Ovary (tissue), 9 donors: ENCODE data around the gene CLDN19. TPM values are rescaled to one million over a fixed set of nuclear protein-coding genes. Genes with fewer than 3 reads are reported as not detected.

Source experiments
- DNase-seq, 5 donors: peaks; one replicate each; pipeline ENCODE4 v3.0.0-alpha.2; 2019 to 2020
- H3K27ac ChIP-seq, 2 donors: fragments of 200-600 bp; one replicate each; pipeline versions ENCODE4 v1.5.1 to v1.8.0; 2019 to 2022
- H3K27me3 ChIP-seq: fragments of 200-600 bp; one replicate; pipeline ENCODE4 v1.8.0; 2022
- H3K36me3 ChIP-seq: fragments of 200-600 bp; sonication (generic); one replicate; pipeline ENCODE4 v1.5.1; 2019
- H3K4me1 ChIP-seq: one replicate; pipeline ENCODE4 v1.8.1; 2013; ENCODE audit warnings: mild to moderate bottlenecking, moderate library complexity; ENCODE audit not compliant: insufficient read depth
- H3K4me3 ChIP-seq: fragments of 200-600 bp; sonication (generic); one replicate; pipeline ENCODE4 v1.5.1; 2017
- H3K9me3 ChIP-seq, 2 donors: fragments of 200-600 bp in 1 of 2; sonication (generic) in 1 of 2; one replicate each; pipeline versions ENCODE4 v1.5.1 to v1.8.1; 2013 to 2019; ENCODE audit warnings: mild to moderate bottlenecking in 1 of 2, moderate library complexity in 1 of 2
- CTCF ChIP-seq, 3 donors: fragments of 450-650 bp in 2 of 3; fragments of 200-600 bp in 1 of 3; IDR thresholded peaks; one replicate each; pipeline versions ENCODE4 v1.5.1 to v1.8.0; 2016 to 2022; ENCODE audit warnings: antibody characterized with exemption in 3 of 3, mild to moderate bottlenecking in 1 of 3
- EP300 ChIP-seq: sonication (generic); formaldehyde crosslinking; IDR thresholded peaks from one replicate; pipeline ENCODE4 v1.6.1; 2017; ENCODE audit warnings: antibody characterized with exemption
- POLR2A ChIP-seq: fragments of 450-650 bp; IDR thresholded peaks from one replicate; pipeline ENCODE4 v1.6.1; 2017; ENCODE audit warnings: antibody characterized with exemption, mild to moderate bottlenecking, moderate library complexity
- WGBS, 3 donors: extraction: QIAGEN DNeasy Blood & Tissue Kit in 1 of 3; methylation state at CpG; one replicate each; pipeline versions ENCODE4 v1.1.5 to v1.1.7; 2013 to 2017; 5-methylcytosine and 5-hydroxymethylcytosine counted together
- intact Hi-C, 4 donors: fragments of 100-400 bp; cut with DNase I; formaldehyde crosslinking; loops; one replicate each; pipeline versions ENCODE4 v1.11.0 to v1.15.1; 2022 to 2023
- polyA plus RNA-seq, 2 donors: library from polyadenylated mRNA; stranded (reverse); fragments of 200-250 nt in 1 of 2; fragments of 350-450 nt in 1 of 2; fragmentation: Illumina TruSeq in 1 of 2; extraction: RNeasy Lipid Tissue Mini Kit (QIAGEN cat#74804) in 1 of 2; gene quantifications; one replicate each; pipeline ENCODE4 v1.2.3, GENCODE V29; 2013 to 2014
- total RNA-seq, 7 donors: library from RNA; depleted of rRNA in 2 of 7; stranded (reverse); fragments of >200 nt in 2 of 7; fragmentation: NEBNext Ultra II Directional in 3 of 7; extraction: Animal tissue kit (Norgen Biotek cat#: 25700) in 3 of 7; gene quantifications; one replicate each; pipeline versions ENCODE4 v1.1.0 to v1.2.4, GENCODE V29; 2016 to 2023
- donor health status: DM: no; HTN: no; CAD: no; lungs with moderate emphysema.
- donor health status: DM: no; HTN: no; CAD: no.
- donor health status: Bipolar disorder and iron deficiency.
- donor health status: DM: yes; HTN: yes; CAD: no.
- donor health status: DM: no; HTN: no; CAD: no.
- donor health status: DM: yes; HTN: yes; CAD: no.

Gene CLDN19
- total and polyA plus RNA-seq, 9 donors, result 0.07 to 0.52 (median 0.24) TPM; not detected in 6

DNA sequence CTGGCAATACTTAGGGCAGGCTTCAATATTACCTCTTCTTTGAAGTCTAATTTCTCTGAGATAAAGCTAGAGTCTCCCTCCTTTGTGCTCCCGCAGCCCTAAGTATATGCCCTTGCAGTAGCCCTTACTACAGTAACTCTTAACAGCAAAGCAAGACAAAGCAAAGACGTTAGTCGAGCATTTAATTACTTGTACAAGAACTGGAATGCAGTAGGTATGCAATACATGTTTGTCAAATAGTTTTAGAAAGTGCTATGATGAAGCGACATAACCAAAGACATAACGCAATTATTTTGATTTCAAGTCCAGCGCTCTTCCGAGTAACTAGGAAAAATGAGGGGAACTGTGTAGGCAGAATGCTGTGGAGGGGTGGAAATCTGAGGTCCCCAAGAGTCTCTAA lies 25.2 kb upstream of the CLDN19 start:
- H3K4me1 ChIP-seq, result peaks cover 8% of the 10 kb centered on the region
- peak overlapping the region in 1 of 2 donors; percentile 80 for H3K27ac ChIP-seq
- no peaks in the 10 kb centered on the region for H3K36me3 ChIP-seq
- H3K4me3 ChIP-seq, result peak overlapping the region; percentile 81
- no peak for TF ChIP-seq POLR2A
- TF ChIP-seq CTCF (IDR thresholded peaks at IDR 0.05), result no peak
- no peak for TF ChIP-seq EP300
- no peaks in the 10 kb centered on the region for H3K27me3 ChIP-seq
- DNase-seq, result no peak
- WGBS, 3 donors, result 3 to 6% (median 3%) methylated on average over 7 of the region's 7 CpGs
- no peaks in the 10 kb centered on the region for H3K9me3 ChIP-seq
- intact Hi-C loops, result loop anchor here in 3 of 4 donors (10.0 kb wide), 3 partner anchors 50 to 160 kb away; partner anchors contain the start of genes YBX1 (in 2 of the 3), ERMAP (in 1 of the 3) and SVBP (in 1 of the 3)

DNA sequence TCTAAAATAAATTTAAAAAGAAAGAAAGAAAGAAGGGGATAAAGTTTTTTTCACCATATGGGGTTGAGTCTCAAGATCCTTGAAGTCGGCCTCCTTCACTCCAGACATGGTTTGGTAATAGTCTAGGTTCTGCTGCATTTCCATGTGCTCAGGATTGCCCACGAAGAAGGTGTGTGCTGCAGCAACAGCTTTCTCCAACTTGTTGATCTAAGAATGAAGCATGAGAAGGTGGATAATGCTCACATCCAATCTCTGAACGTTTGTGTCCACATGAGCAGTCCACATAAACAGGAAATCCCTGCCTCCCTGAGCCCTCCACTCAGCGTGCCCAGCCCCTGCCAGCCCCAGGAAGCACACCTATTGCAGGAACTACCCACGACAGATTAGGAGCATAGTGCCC lies 22.2 kb upstream of the CLDN19 start:
- Histone ChIP-seq H3K9me3 (no peaks in the 10 kb centered on the region), H3K27ac (no peak overlapping the region), H3K36me3 (no peaks in the 10 kb centered on the region), H3K4me1 (peaks cover 5% of the 10 kb centered on the region), H3K27me3 (no peaks in the 10 kb centered on the region), H3K4me3 (no peak overlapping the region)
- 71 to 79% (median 72%) methylated on average over 5 of the region's 5 CpGs for WGBS, 3 donors
- DNase-seq, result no peak
- intact Hi-C loops, result loop anchor here in 3 of 4 donors (10.0 kb wide), 3 partner anchors 53 to 163 kb away; partner anchors contain the start of genes YBX1 (in 2 of the 3), ERMAP (in 1 of the 3) and SVBP (in 1 of the 3)
- no peak for TF ChIP-seq EP300
- TF ChIP-seq POLR2A, result no peak
- no peak for TF ChIP-seq CTCF (IDR thresholded peaks at IDR 0.05)

- Histone ChIP-seq H3K4me3 (no peak overlapping the region), H3K9me3 (no peaks in the 10 kb centered on the region), H3K27me3 (no peaks in the 10 kb centered on the region), H3K4me1 (peaks cover 5% of the 10 kb centered on the region), H3K27ac (no peak overlapping the region), H3K36me3 (no peaks in the 10 kb centered on the region)
- WGBS, 3 donors, result 82 to 89% (median 87%) methylated on average over 4 of the region's 4 CpGs
- no peak for DNase-seq
- TF ChIP-seq EP300, result no peak
- no peak for TF ChIP-seq CTCF (IDR thresholded peaks at IDR 0.05)
- TF ChIP-seq POLR2A, result no peak
- intact Hi-C loops, result loop anchor here in 3 of 4 donors (10.0 kb wide), 3 partner anchors 53 to 163 kb away; partner anchors contain the start of genes YBX1 (in 2 of the 3), ERMAP (in 1 of the 3) and SVBP (in 1 of the 3)
These were observed 21.5 kb upstream of the CLDN19 start for GRCh38 chr1:42761567-42761966.

DNA sequence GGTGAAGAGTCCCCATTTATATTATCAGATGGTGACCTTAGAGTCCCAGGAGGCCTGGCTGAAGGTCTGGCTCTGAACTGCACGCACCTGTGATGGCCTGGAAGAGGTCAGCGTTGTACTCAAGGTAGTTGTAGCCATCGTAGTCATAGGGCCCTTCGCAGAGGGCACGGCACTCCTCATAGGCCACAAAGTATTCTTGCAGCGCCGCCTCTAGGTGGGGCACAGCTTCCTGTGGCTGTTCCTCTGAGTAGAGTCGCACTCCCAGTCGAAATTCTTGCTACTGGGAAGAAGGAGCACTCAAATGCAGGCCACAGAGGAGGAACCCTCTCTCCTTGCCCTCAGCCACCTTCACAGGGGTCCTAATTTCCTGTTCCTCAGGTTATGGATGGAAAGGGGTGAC lies 19.1 kb upstream of the CLDN19 start:
- Histone ChIP-seq H3K4me3 (no peak overlapping the region), H3K27ac (no peak overlapping the region), H3K9me3 (no peaks in the 10 kb centered on the region), H3K27me3 (no peaks in the 10 kb centered on the region), H3K36me3 (no peaks in the 10 kb centered on the region), H3K4me1 (peaks cover 2% of the 10 kb centered on the region)
- TF ChIP-seq EP300 (no peak), POLR2A (no peak), CTCF (IDR thresholded peaks at IDR 0.05) (no peak)
- WGBS, 3 donors, result 68 to 83% (median 77%) methylated on average over 9 of the region's 9 CpGs
- intact Hi-C loops, result no loop called here
- DNase-seq, result no peak
